Lower leg skin (tissue), 3 donors: ENCODE data around the gene PNLDC1.

Experiments
- CTCF ChIP-seq, 3 donors: fragments of 450-650 bp; IDR thresholded peaks; one replicate each; pipeline ENCODE4 v1.5.1; 2016; ENCODE audit warnings: antibody characterized with exemption in 3 of 3, mild to moderate bottlenecking in 3 of 3, moderate library complexity in 2 of 3
- POLR2A ChIP-seq, 2 donors: fragments of 450-650 bp; IDR thresholded peaks; one replicate each; pipeline ENCODE4 v1.6.1; 2016 to 2017; ENCODE audit warnings: antibody characterized with exemption in 2 of 2, mild to moderate bottlenecking in 1 of 2, moderate library complexity in 1 of 2

DNA sequence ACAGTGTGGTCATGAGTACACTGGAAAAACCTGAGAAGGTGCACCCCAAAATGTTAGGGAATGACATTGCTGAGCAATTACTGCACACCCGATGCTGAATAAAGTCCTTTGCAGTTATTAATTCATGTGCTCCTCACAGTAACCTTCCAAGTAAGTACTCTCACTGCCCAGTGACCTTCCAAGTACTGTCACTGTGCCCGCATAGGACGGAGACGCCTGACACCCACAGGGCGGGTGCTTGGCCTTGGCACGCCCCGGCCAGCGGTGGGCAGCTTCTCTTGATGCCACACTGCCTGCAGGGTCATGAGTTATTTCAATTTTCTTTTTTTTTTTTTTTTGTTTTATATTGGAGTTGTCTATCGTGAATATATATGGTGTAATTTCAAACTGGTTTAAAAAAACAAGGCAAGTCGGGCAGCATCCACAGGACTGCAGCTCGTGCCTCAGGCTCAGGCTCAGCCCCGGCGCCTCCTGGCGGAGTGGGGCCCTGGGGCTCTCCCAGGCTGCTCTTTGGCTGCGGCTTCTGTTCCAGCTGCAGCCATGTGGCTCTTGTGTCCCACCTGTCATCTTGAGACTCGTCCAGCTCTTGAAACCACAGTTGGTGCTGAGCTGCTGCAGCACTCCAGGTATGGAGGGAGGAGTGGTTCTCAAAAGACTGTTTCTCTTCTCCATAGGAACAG is 27.0 kb downstream of the PNLDC1 start:
- no peak for TF ChIP-seq CTCF (IDR thresholded peaks at IDR 0.05)
- no peak for TF ChIP-seq POLR2A (IDR thresholded peaks at IDR 0.05)
